Measurements from ENCODE around the gene COTL1. TPM values are rescaled to one million over a fixed set of nuclear protein-coding genes. Genes with fewer than 3 reads are reported as not detected.
A peak's percentile ranks its signal among the peaks of the same experiment; 100 is the strongest.

Gene COTL1, protein sequence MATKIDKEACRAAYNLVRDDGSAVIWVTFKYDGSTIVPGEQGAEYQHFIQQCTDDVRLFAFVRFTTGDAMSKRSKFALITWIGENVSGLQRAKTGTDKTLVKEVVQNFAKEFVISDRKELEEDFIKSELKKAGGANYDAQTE
- total RNA-seq (2021) = 34.1 and 35.9 TPM in 2 replicates
- Bru-seq, nascent RNA = percentile 43 among the genes with signal in this experiment
- BruChase-seq, experiment 1, labeled RNA remaining after a 2-hour chase = percentile 43 among the genes with signal in this experiment
- percentile 48 among the genes with signal in this experiment for BruChase-seq, experiment 2, labeled RNA remaining after a 6-hour chase
- long read RNA-seq, transcript COTL1-201 (4 exons, 1,843 nt) = major isoform, 84 of 94 reads
- long read RNA-seq, partial matches to known transcripts = 7 of 94 reads
- long read RNA-seq, other reads (novel, unspliced or antisense) = 2 of 94 reads

- CTCF ChIA-PET = no interaction called here
- POLR2A ChIA-PET (ENCODE audit: low non-redundant PET) = no interaction called here
- BruUV-seq (replicated peaks) = no TSS peak
- no peaks in the 10 kb centered on the region for H3K36me3 ChIP-seq (ENCODE audit: insufficient read depth, low read length, poor library complexity, severe bottlenecking)
- no peak within 1 kb of the TSS for H3K27ac ChIP-seq (ENCODE audit: low read depth, low read length, poor library complexity, severe bottlenecking)
- peak; percentile 98 for DNase-seq (ENCODE audit: low spot score)
- TF ChIP-seq, protein P1, sequence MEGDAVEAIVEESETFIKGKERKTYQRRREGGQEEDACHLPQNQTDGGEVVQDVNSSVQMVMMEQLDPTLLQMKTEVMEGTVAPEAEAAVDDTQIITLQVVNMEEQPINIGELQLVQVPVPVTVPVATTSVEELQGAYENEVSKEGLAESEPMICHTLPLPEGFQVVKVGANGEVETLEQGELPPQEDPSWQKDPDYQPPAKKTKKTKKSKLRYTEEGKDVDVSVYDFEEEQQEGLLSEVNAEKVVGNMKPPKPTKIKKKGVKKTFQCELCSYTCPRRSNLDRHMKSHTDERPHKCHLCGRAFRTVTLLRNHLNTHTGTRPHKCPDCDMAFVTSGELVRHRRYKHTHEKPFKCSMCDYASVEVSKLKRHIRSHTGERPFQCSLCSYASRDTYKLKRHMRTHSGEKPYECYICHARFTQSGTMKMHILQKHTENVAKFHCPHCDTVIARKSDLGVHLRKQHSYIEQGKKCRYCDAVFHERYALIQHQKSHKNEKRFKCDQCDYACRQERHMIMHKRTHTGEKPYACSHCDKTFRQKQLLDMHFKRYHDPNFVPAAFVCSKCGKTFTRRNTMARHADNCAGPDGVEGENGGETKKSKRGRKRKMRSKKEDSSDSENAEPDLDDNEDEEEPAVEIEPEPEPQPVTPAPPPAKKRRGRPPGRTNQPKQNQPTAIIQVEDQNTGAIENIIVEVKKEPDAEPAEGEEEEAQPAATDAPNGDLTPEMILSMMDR (conservative IDR thresholded peaks at IDR 0.05; ENCODE audit: low read depth, low read length) = no peak
- TF ChIP-seq EZH2 (IDR thresholded peaks at IDR 0.05; ENCODE audit: borderline replicate concordance, low read depth, low read length, poor library complexity, severe bottlenecking) = no peak
- no peaks in the 10 kb centered on the region for H3K9me3 ChIP-seq (ENCODE audit: low read depth, low read length, poor library complexity, severe bottlenecking)
- intact Hi-C loops (cut with micrococcal nuclease; ENCODE audit: unreplicated experiment) = no loop called here
- H3K27me3 ChIP-seq (replicated peaks; ENCODE audit: insufficient read depth, low read depth, low read length, poor library complexity) = no peaks in the 10 kb centered on the region
- peak within 1 kb of the TSS; percentile 68 for H3K4me3 ChIP-seq (ENCODE audit: low read depth, low read length, poor library complexity, severe bottlenecking)
- H3K4me1 ChIP-seq (ENCODE audit: insufficient read depth, low read length, poor library complexity, severe bottlenecking) = peaks cover 25% of the 10 kb centered on the region
These were observed at the start of gene COTL1 for GRCh38 chr16:84617791-84618580. COTL1 (minus strand) TSS chr16:84618078; CDS start chr16:84617914, 164 bp downstream.

- Histone ChIP-seq H3K4me1 (ENCODE audit: insufficient read depth, low read length, poor library complexity, severe bottlenecking) (peaks cover 5% of the 10 kb centered on the region), H3K4me3 (ENCODE audit: low read depth, low read length, poor library complexity, severe bottlenecking) (no peak overlapping the region), H3K9me3 (ENCODE audit: low read depth, low read length, poor library complexity, severe bottlenecking) (no peaks in the 10 kb centered on the region), H3K27ac (ENCODE audit: low read depth, low read length, poor library complexity, severe bottlenecking) (no peak overlapping the region), H3K27me3 (replicated peaks; ENCODE audit: insufficient read depth, low read depth, low read length, poor library complexity) (no peaks in the 10 kb centered on the region), H3K36me3 (ENCODE audit: insufficient read depth, low read length, poor library complexity, severe bottlenecking) (peaks cover 16% of the 10 kb centered on the region)
- DNase-seq (ENCODE audit: low spot score) = no peak
- intact Hi-C loops (cut with micrococcal nuclease; ENCODE audit: unreplicated experiment) = no loop called here
- BruUV-seq (replicated peaks) = no TSS peak
- POLR2A ChIA-PET (ENCODE audit: low non-redundant PET) = no interaction called here
- no peak for TF ChIP-seq EZH2 (IDR thresholded peaks at IDR 0.05; ENCODE audit: borderline replicate concordance, low read depth, low read length, poor library complexity, severe bottlenecking)
- TF ChIP-seq, protein P1 (conservative IDR thresholded peaks at IDR 0.05; ENCODE audit: low read depth, low read length) = no peak
- CTCF ChIA-PET = no interaction called here
These were observed 48.0 kb upstream of the COTL1 start for GRCh38 chr16:84665843-84666242.

- CTCF ChIA-PET = no interaction called here
- TF ChIP-seq, protein P1 (conservative IDR thresholded peaks at IDR 0.05; ENCODE audit: low read depth, low read length) = no peak
- no peak for TF ChIP-seq EZH2 (IDR thresholded peaks at IDR 0.05; ENCODE audit: borderline replicate concordance, low read depth, low read length, poor library complexity, severe bottlenecking)
- H3K27ac ChIP-seq (ENCODE audit: low read depth, low read length, poor library complexity, severe bottlenecking) = no peak overlapping the region
- no peak overlapping the region for H3K4me3 ChIP-seq (ENCODE audit: low read depth, low read length, poor library complexity, severe bottlenecking)
- DNase-seq (ENCODE audit: low spot score) = no peak
- H3K9me3 ChIP-seq (ENCODE audit: low read depth, low read length, poor library complexity, severe bottlenecking) = no peaks in the 10 kb centered on the region
- BruUV-seq (replicated peaks) = no TSS peak
- peaks cover 5% of the 10 kb centered on the region for H3K4me1 ChIP-seq (ENCODE audit: insufficient read depth, low read length, poor library complexity, severe bottlenecking)
- POLR2A ChIA-PET (ENCODE audit: low non-redundant PET) = no interaction called here
- no peaks in the 10 kb centered on the region for H3K27me3 ChIP-seq (replicated peaks; ENCODE audit: insufficient read depth, low read depth, low read length, poor library complexity)
- intact Hi-C loops (cut with micrococcal nuclease; ENCODE audit: unreplicated experiment) = no loop called here
- H3K36me3 ChIP-seq (ENCODE audit: insufficient read depth, low read length, poor library complexity, severe bottlenecking) = peaks cover 16% of the 10 kb centered on the region
These were observed 47.5 kb upstream of the COTL1 start for GRCh38 chr16:84665359-84665758.
